HAP-1 (cell line): ENCODE data around the gene ADCY10.
A peak's percentile ranks its signal among the peaks of the same experiment; 100 is the strongest.
"Not testable (repeated sequence)": the region's sequence is repeated elsewhere in the genome, so short reads cannot be mapped to it uniquely, and the experiment has no call there.

ENCODE experiments used
- DNase-seq, 2 experiments: peaks; one replicate each; pipeline ENCODE4 v3.0.0-alpha.2; 2016 to 2020; ENCODE audit warnings: low spot score in 2 of 2
- H3K27me3 ChIP-seq: fragments of 250-450 bp; sonication (Bioruptor Pico); 2 replicates; pipeline ENCODE4 v1.5.1; 2020; ENCODE audit warnings: low read depth, mild to moderate bottlenecking, moderate library complexity
- H3K36me3 ChIP-seq: fragments of 250-450 bp; sonication (Bioruptor Pico); replicated peaks from 2 replicates; pipeline ENCODE4 v1.5.1; 2020; ENCODE audit warnings: mild to moderate bottlenecking
- H3K4me1 ChIP-seq: fragments of 250-450 bp; sonication (Bioruptor Pico); 2 replicates; pipeline ENCODE4 v1.5.1; 2020; ENCODE audit warnings: mild to moderate bottlenecking
- H3K4me3 ChIP-seq: fragments of 250-450 bp; sonication (Bioruptor Pico); 2 replicates; pipeline ENCODE4 v1.5.1; 2020; ENCODE audit warnings: mild to moderate bottlenecking, moderate library complexity
- H3K9me3 ChIP-seq: fragments of 250-450 bp; sonication (Bioruptor Pico); 2 replicates; pipeline ENCODE4 v1.5.1; 2020; ENCODE audit warnings: mild to moderate bottlenecking, moderate library complexity
- in situ Hi-C: fragments of 300-500 bp; cut with MboI; formaldehyde crosslinking; loops from 3 replicates; pipeline ENCODE4 v1.14.3; 2020; ENCODE audit warnings: low sequenced_read_pairs, inconsistent platforms, mixed read lengths

The ADCY10 gene

DNA sequence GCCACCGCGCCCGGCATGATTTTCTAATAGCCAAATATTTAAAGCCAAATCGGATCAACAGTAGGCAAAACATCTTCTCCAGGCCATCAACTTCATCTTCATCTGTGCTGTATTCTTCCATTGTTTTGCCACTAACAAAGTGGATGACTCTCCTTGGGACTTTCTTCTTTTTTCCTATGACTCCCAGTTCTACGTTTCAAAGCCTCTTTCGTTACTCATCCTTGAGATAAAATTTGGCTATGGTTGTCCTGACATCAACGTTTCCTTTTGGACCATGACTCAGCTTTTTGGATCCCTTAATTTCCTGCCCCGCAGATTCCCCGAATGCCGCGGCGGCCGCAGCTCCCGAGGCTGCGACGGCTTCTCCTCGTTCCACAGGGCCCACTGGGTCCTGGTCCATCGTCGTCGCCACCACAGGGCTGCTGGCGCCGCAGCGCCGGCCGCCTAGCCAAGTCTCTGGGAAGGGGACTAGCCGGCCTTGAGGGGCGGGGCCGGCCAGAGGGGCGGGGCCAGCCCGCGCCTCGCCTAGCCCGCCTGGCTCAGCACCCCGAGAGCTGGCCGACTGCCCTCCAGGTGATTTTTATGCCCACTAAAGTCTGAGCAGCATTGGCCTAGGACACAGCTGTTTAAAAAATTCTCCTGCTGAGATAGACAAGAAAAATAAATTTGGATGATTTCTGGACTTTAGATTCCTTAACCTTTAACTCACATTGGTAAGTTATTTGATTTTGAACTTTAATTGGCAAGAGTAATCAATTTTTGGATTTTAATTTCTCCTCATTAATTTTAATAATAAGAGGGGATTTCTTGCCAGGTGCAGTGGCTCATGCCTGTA, 93.9 kb downstream of the ADCY10 start:
- H3K4me1 ChIP-seq, result peaks cover 3% of the 10 kb centered on the region; the same call in 1 of the 2 replicates
- DNase-seq, result peak; percentile 53 to 79
- H3K4me3 ChIP-seq, result peak overlapping the region; percentile 8; the same call in 1 of the 2 replicates
- H3K36me3 ChIP-seq, result no peaks in the 10 kb centered on the region
- peaks cover 10% of the 10 kb centered on the region for H3K9me3 ChIP-seq
- in situ Hi-C loops, result no loop called here
- H3K27me3 ChIP-seq, result no peaks in the 10 kb centered on the region

DNA sequence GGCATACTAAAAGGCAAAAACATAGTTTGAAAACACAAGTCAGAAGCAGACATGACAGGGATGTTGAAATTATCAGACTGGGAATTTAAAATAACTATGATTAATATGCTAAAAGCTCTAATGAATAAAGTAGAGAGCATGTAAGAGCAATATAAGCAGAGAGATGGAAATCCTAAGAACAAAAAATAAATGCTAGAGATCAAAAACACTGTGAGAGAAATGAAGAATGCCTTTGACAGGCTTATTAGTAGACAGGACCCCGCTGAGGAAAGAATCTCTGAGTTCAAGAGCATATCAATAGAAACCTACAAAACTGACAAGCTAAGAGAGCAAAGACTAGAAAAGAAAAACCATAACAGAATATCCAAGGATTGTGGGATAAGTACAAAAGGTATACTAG, 98.3 kb downstream of the ADCY10 start:
- H3K9me3 ChIP-seq, result peaks cover 10% of the 10 kb centered on the region
- H3K36me3 ChIP-seq, result no peaks in the 10 kb centered on the region
- peaks cover 3% of the 10 kb centered on the region; the same call in 1 of the 2 replicates for H3K4me1 ChIP-seq
- in situ Hi-C loops, result no loop called here
- no peaks in the 10 kb centered on the region for H3K27me3 ChIP-seq
- no peak for DNase-seq
- H3K4me3 ChIP-seq, result no peak overlapping the region

GRCh38 chr1:167812972-167813371, 101.0 kb downstream of the ADCY10 start:
- Histone ChIP-seq H3K36me3 (no peaks in the 10 kb centered on the region), H3K4me1 (peaks cover 3% of the 10 kb centered on the region; the same call in 1 of the 2 replicates), H3K27me3 (no peaks in the 10 kb centered on the region), H3K4me3 (no peak overlapping the region), H3K9me3 (peaks cover 10% of the 10 kb centered on the region)
- no peak for DNase-seq
- in situ Hi-C loops, result no loop called here

DNA sequence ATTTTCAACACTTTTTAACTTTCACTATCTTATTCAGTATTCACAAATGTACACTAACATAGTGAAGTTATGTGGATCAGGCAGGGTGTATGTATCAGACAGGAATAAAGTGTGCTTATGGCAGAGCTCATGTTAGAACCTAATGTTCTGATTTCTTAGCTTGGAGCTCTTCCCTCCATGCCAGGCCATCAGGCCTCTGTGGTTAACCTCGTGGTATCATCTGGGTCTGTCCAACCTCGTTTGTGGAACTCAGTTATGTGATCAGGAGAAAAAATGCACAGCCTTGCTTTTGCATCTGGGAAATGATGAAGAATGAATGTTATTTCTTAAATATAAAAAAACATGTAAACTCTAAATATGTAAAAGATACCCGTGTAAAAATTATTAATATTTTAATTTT, 105.2 kb downstream of the ADCY10 start:
- no peak for DNase-seq
- Histone ChIP-seq H3K4me1 (no peaks in the 10 kb centered on the region), H3K36me3 (no peaks in the 10 kb centered on the region), H3K4me3 (no peak overlapping the region), H3K9me3 (no peaks in the 10 kb centered on the region), H3K27me3 (no peaks in the 10 kb centered on the region)
- in situ Hi-C loops, result no loop called here

- no peak overlapping the region for H3K4me3 ChIP-seq
- H3K4me1 ChIP-seq, result no peaks in the 10 kb centered on the region
- H3K27me3 ChIP-seq, result no peaks in the 10 kb centered on the region
- H3K9me3 ChIP-seq, result no peaks in the 10 kb centered on the region; the same call in 1 of the 2 replicates
- in situ Hi-C loops, result no loop called here
- DNase-seq, result no peak
- no peaks in the 10 kb centered on the region for H3K36me3 ChIP-seq
Measured at GRCh38 chr1:167808104-167808503, 105.8 kb downstream of the ADCY10 start.

DNA sequence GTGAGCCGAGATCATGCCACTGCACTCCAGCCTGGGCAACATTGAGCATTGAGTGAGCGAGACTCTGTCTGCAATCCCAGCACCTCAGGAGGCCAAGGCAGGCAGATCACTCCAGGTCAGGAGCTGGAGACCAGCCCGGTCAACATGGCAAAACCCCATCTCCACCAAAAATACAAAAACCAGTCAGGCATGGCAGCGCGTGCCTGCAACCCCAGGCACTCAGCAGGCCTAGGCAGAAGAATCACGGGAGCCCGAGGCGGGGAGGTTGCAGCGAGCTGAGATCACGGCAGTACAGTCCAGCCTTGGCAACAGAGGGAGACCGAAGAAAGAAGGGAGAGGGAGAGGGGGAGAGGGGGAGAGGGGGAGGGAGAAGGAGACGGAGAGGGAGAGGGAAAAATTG, 107.3 kb downstream of the ADCY10 start:
- H3K4me1 ChIP-seq, H3K4me3 ChIP-seq, DNase-seq, H3K9me3 ChIP-seq, in situ Hi-C loops, H3K27me3 ChIP-seq, H3K36me3 ChIP-seq: not testable (repeated sequence)

- H3K27me3 ChIP-seq, in situ Hi-C loops, H3K9me3 ChIP-seq, H3K36me3 ChIP-seq, H3K4me3 ChIP-seq, DNase-seq, H3K4me1 ChIP-seq: not testable (repeated sequence)
Measured at GRCh38 chr1:167806235-167806634, 107.7 kb downstream of the ADCY10 start.

DNA sequence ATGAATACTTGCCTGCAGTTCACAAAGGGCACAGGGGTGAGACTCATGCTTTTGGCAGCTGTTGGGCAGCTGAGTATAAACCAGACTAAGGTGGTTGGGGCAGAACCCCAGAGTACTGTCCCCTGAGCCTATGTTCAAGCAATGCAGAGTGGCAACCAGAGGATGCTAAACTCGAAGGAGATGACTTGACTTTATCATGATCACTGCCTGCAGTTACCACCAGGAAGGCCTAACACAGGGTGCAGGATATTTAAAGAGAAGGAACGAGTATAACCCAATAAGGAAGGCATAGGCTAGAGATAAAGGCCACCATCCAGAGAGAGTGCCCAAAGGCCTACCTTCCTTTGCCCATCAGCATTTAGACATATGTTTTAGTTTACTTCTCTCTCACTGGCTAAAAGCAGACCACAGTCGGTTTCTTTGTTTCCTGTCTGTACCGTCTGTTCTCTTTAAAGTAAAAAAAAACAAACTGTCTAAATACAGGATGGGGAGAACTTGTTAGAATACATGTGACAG, 108.8 kb downstream of the ADCY10 start:
- in situ Hi-C loops, result no loop called here
- no peak for DNase-seq

DNA sequence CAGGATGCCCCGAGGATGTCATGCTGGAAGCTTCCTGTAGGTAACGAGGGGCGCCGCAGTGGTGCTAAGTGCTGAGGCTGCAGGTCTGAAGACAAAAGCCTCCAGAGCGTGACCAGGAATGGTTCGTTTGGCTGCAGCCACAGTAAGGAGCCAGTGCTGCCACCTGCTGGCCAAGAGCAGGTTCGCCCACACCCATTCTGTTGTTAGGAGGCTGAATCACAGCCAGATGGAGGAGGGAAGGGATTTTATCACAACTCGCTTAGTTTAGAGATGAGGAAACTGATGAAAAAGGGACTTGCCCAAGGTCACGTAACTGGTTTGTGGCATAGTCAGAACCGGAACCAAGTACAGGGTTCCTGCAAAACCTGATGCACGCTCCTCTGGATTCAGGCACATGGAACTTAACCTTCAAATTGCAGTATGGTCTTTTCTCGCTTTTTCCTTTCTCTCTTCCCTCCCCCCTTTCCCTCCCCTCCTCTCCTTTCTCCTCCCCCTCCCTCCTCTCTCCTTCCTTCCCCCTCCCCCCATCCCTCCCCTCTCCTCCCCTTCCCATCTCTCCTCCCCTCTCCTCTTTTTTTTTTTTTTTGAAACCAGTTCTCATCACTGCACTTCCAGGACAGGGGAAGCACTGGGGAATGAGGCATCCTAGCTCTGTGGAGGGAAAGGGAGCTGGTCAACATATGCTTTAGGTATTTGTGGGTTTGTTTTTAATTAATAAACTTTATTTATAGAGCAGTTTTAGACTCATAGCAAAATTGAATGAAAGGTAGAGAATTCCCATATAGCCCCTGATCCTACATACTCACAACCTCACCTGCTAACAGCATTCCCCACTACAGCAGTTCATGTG, 110.4 kb downstream of the ADCY10 start:
- in situ Hi-C loops, result no loop called here
- Histone ChIP-seq H3K4me1 (no peaks in the 10 kb centered on the region), H3K4me3 (no peak overlapping the region), H3K36me3 (no peaks in the 10 kb centered on the region), H3K27me3 (no peaks in the 10 kb centered on the region), H3K9me3 (no peaks in the 10 kb centered on the region; the same call in 1 of the 2 replicates)
- peak; percentile 90 to 93 for DNase-seq

More for the DNA sequence above, 108.8 kb downstream of the ADCY10 start:
- H3K9me3 ChIP-seq, result no peaks in the 10 kb centered on the region; the same call in 1 of the 2 replicates
- no peak overlapping the region for H3K4me3 ChIP-seq
- no peaks in the 10 kb centered on the region for H3K36me3 ChIP-seq
- no peaks in the 10 kb centered on the region for H3K4me1 ChIP-seq
- H3K27me3 ChIP-seq, result no peaks in the 10 kb centered on the region

GRCh38 chr1:167802235-167802634, 111.7 kb downstream of the ADCY10 start:
- H3K9me3 ChIP-seq, result no peaks in the 10 kb centered on the region; the same call in 1 of the 2 replicates
- in situ Hi-C loops, result no loop called here
- H3K27me3 ChIP-seq, result no peaks in the 10 kb centered on the region
- H3K36me3 ChIP-seq, result no peaks in the 10 kb centered on the region
- H3K4me1 ChIP-seq, result no peaks in the 10 kb centered on the region
- DNase-seq, result no peak
- H3K4me3 ChIP-seq, result no peak overlapping the region

- no peaks in the 10 kb centered on the region for H3K27me3 ChIP-seq
- H3K4me1 ChIP-seq, result no peaks in the 10 kb centered on the region
- H3K36me3 ChIP-seq, result no peaks in the 10 kb centered on the region
- no peak for DNase-seq
- in situ Hi-C loops, result no loop called here
- no peaks in the 10 kb centered on the region; the same call in 1 of the 2 replicates for H3K9me3 ChIP-seq
- no peak overlapping the region for H3K4me3 ChIP-seq
Measured at GRCh38 chr1:167800251-167800650, 113.7 kb downstream of the ADCY10 start.

DNA sequence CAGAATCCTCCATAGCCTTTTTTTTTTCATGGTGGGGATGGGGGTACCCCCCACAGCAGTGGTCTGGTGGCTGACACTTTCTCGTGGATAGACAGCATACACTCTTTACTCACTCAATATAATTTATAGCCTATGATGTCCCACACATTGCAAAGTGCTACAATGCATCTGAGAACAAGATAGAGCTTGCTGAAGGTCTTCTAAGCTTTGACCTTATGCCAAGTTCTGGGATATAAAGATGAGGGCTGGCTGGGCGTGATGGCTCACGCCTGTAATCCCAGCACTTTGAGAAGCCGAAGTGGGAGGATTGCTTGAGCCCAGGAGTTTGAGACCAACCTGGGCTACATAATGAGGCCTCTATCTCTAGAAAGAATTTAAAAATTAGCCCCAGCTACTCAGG, 114.2 kb downstream of the ADCY10 start:
- no peaks in the 10 kb centered on the region for H3K4me1 ChIP-seq
- H3K27me3 ChIP-seq, result no peaks in the 10 kb centered on the region
- no peaks in the 10 kb centered on the region; the same call in 1 of the 2 replicates for H3K9me3 ChIP-seq
- H3K4me3 ChIP-seq, result no peak overlapping the region
- in situ Hi-C loops, result no loop called here
- H3K36me3 ChIP-seq, result no peaks in the 10 kb centered on the region
- DNase-seq, result no peak

- Histone ChIP-seq H3K36me3 (no peaks in the 10 kb centered on the region), H3K4me3 (no peak overlapping the region), H3K4me1 (no peaks in the 10 kb centered on the region), H3K27me3 (no peaks in the 10 kb centered on the region), H3K9me3 (no peaks in the 10 kb centered on the region; the same call in 1 of the 2 replicates)
- in situ Hi-C loops, result no loop called here
- no peak for DNase-seq
Measured at GRCh38 chr1:167798952-167799351, 115.0 kb downstream of the ADCY10 start.

GRCh38 chr1:167797015-167797414, 116.9 kb downstream of the ADCY10 start:
- Histone ChIP-seq H3K4me1 (no peaks in the 10 kb centered on the region), H3K9me3 (no peaks in the 10 kb centered on the region), H3K4me3 (no peak overlapping the region), H3K36me3 (0 out of 2 replicates have a peak, but pooled peaks cover 1% of the 10 kb centered on the region), H3K27me3 (no peaks in the 10 kb centered on the region)
- in situ Hi-C loops, result no loop called here
- DNase-seq, result no peak
